Measurements from ENCODE around the gene SRSF6. TPM values are rescaled to one million over a fixed set of nuclear protein-coding genes. Genes with fewer than 3 reads are reported as not detected.

SRSF6 gene
- total and polyA plus RNA-seq, 10 of the 15 experiments (the other 5 are each of a cell fraction or from before 2014, with no cell fraction given), result 57.2 to 191 (median 108) TPM

DNA sequence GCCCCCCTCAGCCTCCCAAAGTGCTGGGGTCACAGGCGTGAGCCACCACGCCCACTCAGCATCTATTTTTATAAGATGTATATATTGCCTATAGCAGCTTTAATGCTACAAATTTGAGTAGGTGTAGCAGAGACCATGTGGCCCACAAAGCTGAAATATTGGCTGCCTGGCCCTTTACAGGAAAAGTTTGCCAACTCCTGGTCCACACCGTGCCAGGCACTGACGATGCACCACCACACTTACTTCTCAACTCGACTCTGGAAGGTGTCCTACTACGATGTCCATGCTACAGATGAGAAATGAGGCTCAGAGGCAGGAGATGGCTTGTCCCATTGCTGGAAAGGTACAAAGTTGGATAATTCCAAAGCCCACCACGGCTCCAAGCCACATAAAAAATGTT lies 17.2 kb upstream of the SRSF6 start:
- in situ Hi-C loops (cut with MboI), result no loop called here
- POLR2A ChIA-PET, result no interaction called here
- FAIRE-seq, result no peak

More for the DNA sequence above, 17.2 kb upstream of the SRSF6 start:
- Histone ChIP-seq H3K4me1 (ENCODE audit: control insufficient read depth, insufficient read depth, low read length) (peaks cover 5% of the 10 kb centered on the region), H3K4me2 (ENCODE audit: control insufficient read depth, insufficient read depth) (no peak overlapping the region), H3K27ac (ENCODE audit: control insufficient read depth, insufficient read depth) (no peak overlapping the region), H2AFZ (ENCODE audit: control insufficient read depth, low read depth, low read length) (no peak overlapping the region), H3K9me3 (replicated peaks; ENCODE audit: control insufficient read depth, insufficient read depth, low read length) (no peaks in the 10 kb centered on the region; the same call in 2 of the 3 replicates), H3K36me3 (ENCODE audit: control insufficient read depth in 2 of 2, insufficient read depth in 2 of 2, low read length in 1 of 2) (no peaks in the 10 kb centered on the region), H3K27me3 (replicated peaks in 1 of 2; ENCODE audit: control insufficient read depth in 2 of 2, insufficient read depth in 2 of 2, low read length in 1 of 2) (no peaks in the 10 kb centered on the region), H3K9ac (ENCODE audit: control insufficient read depth, insufficient read depth, low read length) (no peak overlapping the region), H4K20me1 (ENCODE audit: control insufficient read depth, insufficient read depth) (no peaks in the 10 kb centered on the region), H3K79me2 (ENCODE audit: control insufficient read depth, insufficient read depth, low read length) (no peaks in the 10 kb centered on the region), H3K4me3 (no peak overlapping the region)
- CTCF ChIA-PET, result interaction anchor here (0.8 to 1.3 kb wide), 3 partner anchors 8 to 11 kb away, joined by 3 to 4 read pairs (median 3); no protein-coding TSS in a partner anchor
- intact Hi-C loops (cut with micrococcal nuclease; ENCODE audit: unreplicated experiment), result no loop called here
- SMC1A ChIA-PET (ENCODE audit: uncharacterized antibody, unreplicated experiment), result interaction anchor here (1.3 kb wide), 1 partner anchor 649 kb away, joined by 3 read pairs; no protein-coding TSS in a partner anchor
- WGBS (ENCODE audit: insufficient coverage, insufficient replicate concordance, low lambda C conversion rate, missing lambda C conversion rate), result 49% methylated on average over 7 of the region's 7 CpGs
- BruUV-seq (replicated peaks), result no TSS peak
- DNase-seq (ENCODE audit: low read depth, low spot score) (no peak), ATAC-seq (no peak)
- RAD21 ChIA-PET (ENCODE audit: unreplicated experiment), result no interaction called here
- TF ChIP-seq SMARCA5 (IDR thresholded peaks at IDR 0.05) (no peak), RELA (IDR thresholded peaks at IDR 0.05; ENCODE audit: borderline replicate concordance, partially characterized antibody) (no peak), CREB1 (IDR thresholded peaks at IDR 0.05; ENCODE audit: low read depth) (no peak), BACH1 (IDR thresholded peaks at IDR 0.05; ENCODE audit: borderline replicate concordance) (no peak), IKZF2 (IDR thresholded peaks at IDR 0.05) (no peak), BCLAF1 (IDR thresholded peaks at IDR 0.05) (no peak), SIX5 (IDR thresholded peaks at IDR 0.05; ENCODE audit: low read depth, low read length, severe bottlenecking) (no peak), EP300 (IDR thresholded peaks at IDR 0.05; ENCODE audit: borderline replicate concordance in 1 of 2, control insufficient read depth in 1 of 2, low read depth in 2 of 2, low read length in 2 of 2) (no peak), NFYA (IDR thresholded peaks at IDR 0.05; ENCODE audit: borderline replicate concordance, low read depth, low read length) (no peak), BRCA1 (IDR thresholded peaks at IDR 0.05; ENCODE audit: low read depth, low read length) (no peak), TCF7 (IDR thresholded peaks at IDR 0.05; ENCODE audit: borderline replicate concordance) (no peak), RUNX3 (IDR thresholded peaks at IDR 0.05; ENCODE audit: low read length) (no peak)
